HG03354 (cell line): ENCODE measurements around the gene SH3YL1.

Experiments used
- ATAC-seq: cut with Tn5 transposase; IDR thresholded peaks from one replicate; pipeline ENCODE4 v1.9.1; 2021; ENCODE audit warnings: mild to moderate bottlenecking; ENCODE audit not compliant: unreplicated experiment, poor library complexity, severe bottlenecking

SH3YL1 gene

DNA sequence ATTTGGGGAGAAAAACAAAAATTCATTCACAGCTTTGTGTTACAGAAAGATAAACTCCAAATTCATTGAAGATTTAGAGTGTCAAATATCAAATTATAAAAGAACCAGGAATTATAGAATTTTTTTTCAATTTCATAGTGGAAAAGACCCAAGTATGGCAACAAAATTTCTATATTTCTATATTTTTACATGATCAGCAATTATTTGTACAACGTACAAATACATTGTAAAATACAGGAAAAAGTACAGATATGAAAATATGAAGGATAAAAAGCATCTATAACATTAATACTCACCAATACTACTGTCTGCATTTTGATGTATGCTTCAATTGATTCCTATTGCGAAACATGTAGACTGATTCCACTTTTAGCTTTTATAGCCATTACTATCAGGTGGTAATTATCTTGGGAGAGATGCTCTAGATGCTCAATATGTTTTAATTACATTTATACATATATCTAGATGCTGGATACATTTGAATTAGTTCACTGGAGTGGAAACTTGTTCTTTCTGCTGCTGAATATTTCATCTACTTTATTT, 4.0 kb downstream of the SH3YL1 start:
- no peak for ATAC-seq

DNA sequence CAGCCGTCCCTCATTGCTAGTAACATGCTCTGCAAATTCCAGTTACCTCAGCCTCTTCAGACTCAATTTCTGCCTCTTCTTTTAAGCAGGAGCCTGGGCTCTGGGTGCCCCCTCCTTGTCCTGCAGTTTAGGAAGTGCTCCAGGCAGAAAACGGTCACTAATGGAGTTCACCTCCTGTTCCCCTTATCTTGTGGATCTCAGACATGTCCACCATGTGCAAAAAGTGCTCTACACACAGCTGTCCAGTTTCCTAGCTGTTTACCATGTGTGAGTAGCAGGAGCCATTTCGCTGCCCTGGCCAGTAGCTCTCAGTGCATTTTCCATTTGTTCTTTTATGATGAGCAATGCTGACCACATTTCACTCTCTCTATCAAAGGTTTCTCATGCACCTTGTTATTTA, 4.9 kb downstream of the SH3YL1 start:
- no peak for ATAC-seq

DNA sequence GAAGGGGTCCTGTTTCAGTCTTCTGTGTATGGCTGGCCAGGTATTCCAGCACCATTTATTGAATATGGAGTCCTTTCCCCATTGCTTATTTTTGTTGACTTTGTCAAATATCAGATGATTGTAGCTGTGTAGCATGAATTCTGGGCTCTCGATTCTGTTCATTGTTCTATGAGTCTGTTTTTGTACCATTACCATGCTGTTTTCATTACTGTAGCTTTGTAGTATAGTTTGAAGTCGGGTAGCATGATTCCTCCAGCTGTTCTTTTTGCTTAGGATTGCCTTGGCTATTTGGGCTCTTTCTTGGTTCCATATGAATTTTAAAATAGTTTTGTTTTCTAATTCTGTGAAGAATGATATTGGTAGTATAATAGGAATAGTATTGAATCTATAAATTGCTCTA, 6.0 kb downstream of the SH3YL1 start:
- no peak for ATAC-seq

DNA sequence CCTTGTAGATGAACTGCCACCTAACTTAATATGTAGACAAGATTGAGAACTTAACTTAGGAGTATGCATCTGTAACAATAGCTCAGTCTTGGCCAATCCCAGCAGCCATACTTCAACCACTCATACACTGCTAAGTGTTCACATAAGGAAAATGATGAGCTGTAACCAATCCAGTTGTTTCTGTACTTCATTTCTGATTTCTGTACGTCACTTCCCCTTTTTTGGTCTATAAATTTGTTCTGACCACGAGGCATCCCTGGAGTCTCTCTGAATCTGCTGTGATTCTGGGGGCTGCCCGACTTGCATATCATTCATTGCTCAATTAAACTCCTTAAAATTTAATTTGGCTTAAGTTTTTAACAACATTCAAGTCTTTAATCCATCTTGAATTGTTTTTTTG, 6.4 kb downstream of the SH3YL1 start:
- ATAC-seq = no peak

DNA sequence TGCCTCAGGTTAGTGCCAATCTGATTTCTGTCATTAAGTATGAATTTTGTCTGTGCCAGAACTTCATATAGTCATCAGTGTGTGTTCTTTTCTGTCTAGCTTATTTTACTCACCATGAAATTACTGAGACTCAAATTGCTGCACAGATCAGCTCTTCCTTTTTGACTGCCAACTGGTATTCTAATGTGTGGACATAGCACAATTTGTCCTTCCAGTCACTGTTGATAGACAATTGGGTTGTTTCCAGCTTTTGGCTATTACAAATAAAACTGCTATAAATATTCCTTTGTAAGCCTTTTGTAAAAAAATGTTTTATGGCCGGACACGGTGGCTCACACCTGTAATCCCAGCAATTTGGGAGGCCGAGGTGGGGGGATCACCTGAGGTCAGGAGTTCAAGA, 7.7 kb downstream of the SH3YL1 start:
- ATAC-seq = no peak

DNA sequence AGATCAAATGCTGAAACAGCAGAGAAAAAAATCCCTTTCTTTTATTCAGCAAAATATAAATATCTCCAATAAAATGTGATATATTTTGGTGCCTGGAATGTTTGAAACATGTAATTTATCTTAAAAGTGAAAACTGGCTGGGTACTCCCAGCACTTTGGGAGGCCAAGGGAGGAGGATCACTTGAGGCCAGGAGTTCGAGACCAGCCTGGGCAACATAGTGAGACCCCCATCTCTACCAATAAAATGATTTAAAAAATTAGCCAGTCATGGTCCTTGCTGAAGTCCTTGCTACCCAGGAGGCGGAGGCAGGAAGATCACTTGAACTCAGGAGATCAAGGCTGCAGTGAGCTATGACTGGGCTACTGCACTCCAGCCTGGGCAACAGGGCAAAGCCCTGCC, 8.6 kb downstream of the SH3YL1 start:
- ATAC-seq = no peak

DNA sequence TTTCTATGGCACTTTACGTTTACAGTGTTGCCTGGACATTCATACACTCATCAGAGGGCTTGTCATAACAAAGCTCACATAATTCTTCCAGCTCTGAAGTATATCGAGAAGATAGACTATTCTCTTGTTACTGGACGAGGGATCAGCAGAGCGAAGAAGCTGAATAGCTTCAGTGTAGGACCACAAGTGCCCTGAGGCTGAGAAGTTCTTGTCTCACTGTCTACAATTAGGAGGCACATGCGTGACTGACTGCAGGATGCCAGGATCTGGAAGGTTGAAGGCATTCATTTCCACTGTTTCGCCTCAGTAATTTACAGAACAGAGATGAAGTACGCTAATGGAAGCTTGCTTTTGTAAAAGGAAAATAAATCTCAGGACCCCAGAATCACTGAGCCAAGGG, 9.6 kb downstream of the SH3YL1 start:
- ATAC-seq = no peak

DNA sequence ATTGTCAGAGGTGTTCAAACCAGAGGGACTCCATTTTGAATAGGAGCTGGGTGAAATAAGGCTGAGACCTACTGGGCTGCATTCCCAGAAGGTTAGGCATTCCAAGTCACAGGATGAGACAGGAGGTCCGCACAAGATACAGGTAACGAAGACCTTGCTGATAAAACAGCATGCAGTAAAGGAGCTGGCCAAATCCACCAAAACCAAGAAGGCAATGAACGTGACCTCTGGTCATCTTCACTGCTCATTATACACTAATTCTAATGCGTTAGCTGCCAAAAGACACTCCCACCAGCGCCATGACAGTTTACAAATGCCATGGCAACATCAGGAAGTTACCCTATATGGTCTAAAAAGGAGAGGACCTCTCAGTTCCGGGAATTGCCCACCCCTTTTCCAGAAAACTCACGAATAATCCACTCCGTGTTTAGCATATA, 10.6 kb downstream of the SH3YL1 start:
- no peak for ATAC-seq

DNA sequence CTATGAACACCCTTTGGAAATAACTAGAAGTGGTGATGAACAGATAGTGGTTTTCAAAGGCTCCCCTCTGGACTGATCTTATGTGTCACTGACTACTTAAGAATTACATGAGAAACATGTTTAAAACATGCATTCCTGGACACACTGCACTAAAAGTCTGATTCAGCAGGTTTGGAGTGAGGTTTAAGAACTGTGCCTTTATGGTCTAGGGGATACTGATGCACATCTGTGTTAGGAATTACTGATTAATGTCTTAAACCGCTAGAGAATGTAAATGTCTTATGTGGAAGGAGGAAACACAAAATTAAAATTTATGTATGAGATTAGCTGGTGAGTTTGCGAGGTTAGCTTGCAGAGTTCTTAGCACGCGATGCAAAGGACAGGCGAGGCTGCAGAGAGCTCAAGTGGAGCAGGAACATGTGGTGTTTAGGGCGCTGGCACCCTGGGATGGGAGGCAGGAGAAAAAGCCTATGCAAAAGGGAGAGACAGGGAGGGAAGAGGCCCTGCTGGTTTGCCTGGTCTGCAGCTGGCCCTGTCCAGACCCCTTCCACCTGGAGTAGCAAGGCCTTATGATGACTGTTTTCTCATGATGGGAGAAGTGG, 11.7 kb downstream of the SH3YL1 start:
- ATAC-seq = no peak

DNA sequence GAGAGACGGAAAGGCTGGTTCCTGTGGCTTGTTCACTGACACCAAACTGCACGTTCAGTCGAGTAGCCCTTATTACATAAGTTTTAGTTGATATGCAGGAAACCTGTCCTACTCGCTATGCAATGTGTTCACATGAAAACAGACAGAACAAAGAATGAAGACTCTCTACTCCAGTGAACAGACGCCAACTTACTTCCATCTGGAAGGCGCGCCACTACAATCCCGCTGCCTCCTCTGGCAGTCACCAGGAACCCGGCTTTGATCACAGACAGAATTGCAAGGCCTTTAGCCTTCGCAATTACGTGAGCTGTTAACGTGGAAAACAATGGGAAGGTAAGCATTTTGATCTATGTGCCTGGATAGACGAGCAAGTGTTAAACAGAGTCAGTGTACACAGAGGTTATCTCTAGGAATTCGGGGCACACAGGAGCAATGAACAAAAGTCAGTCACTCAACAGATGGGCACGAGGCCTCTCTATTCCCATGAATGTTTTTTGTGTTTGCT, 14.2 kb downstream of the SH3YL1 start:
- ATAC-seq = no peak

DNA sequence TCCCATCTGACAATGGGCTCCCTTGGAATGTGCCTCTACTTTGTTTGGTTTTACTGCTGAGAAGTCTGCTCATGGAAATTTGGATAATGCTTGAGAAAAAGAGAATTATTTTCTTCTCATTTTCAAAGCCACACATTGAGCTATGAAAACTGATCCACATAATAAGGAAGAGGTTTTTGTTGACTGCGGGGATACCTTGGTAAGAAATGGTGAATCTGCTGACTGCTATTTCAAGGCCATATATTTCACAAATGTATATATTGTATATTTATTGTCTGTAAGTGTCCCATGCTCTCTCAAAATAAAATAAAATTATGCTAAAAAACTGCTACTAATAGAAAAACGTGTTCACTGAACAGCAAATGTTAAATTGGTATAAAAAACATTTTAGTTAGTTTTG, 15.1 kb downstream of the SH3YL1 start:
- ATAC-seq = no peak

DNA sequence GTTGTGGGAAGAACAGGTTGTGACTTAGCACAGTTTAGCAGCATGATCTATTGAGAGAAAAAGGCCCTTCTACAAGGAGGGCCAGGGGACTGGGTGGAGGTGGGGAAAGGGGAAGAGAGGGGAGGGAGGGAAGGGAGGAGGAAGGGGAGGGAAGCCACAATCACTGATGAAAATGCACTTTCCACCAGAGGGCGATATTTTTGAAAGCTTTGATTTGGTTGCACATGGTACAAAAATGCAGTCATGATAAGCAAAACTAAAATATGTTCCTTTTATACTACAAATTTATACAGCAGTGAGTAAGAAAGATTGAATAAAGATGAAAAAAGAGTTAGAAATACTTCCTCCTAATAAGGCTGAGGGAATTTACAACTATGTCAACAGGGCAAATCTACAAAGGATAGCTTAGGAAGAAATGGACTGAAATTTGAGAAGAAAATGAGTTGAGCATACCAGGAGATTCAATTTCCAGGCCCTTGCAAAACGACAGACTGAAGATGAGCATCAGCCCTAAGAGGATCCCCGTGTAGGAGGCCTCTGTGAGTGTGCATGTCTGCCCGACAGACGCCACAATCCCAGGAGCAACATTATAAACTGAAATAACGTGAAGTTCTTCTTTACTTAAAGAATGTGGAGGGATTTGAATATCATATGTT, 17.2 kb downstream of the SH3YL1 start:
- no peak for ATAC-seq

DNA sequence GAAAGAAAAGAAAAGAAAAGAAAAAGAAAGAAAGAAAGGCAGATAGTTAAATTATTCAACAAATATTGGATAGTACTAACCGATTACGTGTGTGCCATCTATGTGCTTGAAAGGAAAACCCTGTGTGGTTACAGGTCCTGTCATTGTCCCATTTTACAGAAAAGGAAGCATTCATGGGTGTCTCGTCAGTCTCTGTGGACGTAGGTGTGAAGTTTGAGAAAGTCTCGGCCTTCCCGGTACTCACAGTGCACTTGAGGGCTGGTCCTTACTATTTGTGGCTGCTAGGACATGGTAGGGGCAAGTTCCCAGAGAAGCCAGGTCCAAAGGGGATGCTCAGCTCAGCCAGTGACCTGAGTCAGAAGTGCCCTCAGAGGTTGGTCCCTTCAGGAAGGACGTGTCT, 19.3 kb downstream of the SH3YL1 start:
- ATAC-seq = no peak

DNA sequence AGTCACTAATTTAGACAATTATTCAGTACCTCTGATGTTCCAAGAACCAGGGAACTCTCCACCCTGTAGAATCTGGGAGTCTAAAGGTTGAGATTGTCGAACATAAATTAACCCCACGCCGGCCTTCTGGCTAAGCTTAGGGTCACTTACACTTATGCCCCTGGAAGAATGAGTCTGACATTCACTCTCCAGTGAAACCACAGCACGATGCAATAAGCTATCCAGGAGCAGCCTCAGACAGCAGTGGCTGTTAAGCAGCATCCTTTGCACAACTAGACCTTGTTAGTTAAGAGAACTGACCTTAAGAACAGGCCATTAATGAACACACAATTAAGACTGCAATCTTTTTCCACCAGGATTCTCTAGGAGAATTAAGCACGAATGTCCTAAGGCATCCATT, 25.0 kb downstream of the SH3YL1 start:
- no peak for ATAC-seq

DNA sequence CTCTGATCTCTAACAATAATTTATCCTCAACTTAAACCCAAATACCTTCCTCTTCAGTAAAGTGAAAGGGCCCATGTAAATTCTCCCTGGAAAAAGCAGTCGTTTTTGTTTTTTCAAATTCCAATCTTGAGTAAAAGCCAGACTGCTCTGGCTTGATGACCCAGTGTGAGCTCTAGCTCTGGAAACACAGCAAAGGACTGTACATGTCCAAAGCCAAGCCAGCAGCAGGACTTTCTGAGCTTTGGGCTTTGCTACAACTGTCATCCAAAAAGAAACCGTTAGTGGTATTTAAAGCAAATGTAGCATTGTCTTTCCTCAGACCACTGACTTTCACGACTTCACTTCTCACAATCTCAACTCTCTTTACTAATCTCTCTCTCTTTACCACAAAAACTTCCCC, 25.4 kb downstream of the SH3YL1 start:
- no peak for ATAC-seq

DNA sequence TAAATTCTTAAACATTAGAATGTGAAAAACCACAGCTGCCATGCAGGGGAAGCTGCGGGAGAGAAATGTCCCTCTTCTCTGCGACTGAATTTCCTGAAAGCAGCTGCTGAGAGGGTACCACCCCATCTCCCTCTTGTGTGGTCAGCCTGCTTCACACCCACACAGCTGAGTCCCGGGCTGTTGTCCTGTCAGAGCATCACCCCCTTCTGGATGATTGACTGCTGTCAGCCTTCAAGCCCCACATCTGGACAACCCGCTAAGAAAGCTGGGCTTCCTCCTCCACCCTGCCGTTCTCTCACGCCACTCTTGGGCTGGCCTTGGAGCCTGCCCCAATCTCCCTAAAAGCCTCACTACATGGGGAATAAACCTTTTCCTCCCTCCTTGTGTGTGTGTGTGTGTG, 26.0 kb downstream of the SH3YL1 start:
- no peak for ATAC-seq

DNA sequence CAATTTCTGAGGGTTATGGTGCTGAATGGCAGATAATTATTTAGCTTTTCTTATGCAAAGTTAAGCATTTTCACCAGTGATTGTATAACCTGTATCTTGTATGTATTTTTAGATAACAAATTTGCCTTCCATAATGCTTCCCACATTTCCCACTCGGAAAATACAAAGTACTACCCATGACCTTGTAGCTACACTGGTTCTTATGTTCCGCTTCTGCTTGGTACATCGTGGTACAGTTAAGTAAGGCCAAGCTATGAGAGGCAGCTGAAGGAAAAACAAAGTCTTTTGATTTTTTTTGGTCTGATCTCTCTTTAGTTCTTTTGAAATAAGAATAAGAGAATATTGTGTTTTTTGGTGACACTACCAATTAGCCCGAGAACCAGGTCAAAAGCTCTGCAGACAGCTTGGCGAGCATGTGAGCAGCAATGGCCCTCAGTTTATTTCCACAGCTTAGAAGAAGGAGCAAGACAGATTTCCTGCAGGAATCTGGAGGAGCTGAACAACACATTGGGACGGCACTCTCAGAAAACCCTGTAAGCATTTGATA, 26.8 kb downstream of the SH3YL1 start:
- ATAC-seq = no peak

DNA sequence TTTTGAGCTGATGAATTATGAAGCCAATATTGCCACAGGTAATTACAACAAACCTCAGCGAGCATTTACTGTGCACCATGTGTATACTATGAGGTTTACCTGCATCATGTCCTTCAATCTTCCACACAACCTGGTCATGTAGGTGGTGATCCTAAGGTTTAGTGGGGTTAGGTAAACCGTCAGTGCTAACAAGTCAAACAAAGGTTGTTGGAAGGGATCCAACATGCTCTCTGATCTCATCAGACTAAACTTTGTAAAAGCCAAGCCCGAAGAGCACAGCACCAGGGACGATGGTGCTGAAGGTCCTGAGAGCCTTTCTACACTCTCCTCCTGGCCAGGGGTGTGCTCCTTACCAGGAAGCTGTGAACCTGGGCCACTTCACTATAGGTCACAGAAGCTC, 29.4 kb downstream of the SH3YL1 start:
- ATAC-seq = no peak

DNA sequence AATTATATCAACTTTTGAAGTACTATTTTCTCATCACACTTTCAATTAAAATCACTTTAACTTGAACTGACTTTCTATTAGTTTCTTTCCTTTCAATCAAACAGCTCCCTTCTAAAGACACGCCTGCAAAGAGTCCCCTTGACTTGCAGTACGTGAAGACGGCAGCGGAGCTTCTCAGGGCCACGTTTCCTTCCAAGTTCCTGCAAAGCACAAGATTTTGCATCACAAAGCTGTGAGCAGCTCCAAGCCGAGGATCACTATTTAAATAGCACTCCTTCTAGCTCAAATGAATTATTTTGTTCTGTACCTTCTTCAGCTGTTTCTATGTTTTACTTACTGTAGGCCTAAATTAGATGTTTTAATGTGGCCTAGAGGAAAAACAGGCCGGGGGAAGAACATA, 30.8 kb downstream of the SH3YL1 start:
- no peak for ATAC-seq

DNA sequence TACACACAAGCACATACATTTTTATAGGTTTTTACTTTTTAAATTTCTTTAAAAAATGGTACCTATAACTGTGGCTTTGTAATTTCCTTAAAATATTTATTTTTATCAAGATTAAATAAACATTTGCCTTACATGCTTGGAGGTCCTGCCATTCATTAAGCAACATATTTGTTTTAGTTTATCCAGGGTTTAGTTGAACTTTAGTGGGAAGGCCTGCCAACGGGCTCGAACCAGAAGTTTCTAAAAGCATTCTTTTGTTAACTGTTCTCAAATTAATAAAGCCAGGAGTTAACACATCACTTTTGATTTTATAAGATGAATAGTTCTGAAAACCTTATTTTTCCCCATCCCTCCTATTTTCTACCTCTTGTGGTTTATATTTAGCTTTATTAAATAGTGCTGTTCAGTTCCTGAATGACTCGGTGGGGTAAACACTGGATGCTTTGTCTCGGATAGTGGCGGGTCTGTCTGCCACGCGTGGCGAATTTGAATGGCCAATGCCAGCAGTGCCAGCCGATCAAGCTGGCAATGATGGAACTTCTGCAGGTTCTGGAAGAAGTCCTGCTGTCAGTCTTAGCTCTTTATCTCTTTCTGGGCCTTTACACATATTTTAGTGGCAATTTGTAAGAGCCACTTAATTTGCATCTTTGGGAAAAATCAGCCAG, 32.2 kb downstream of the SH3YL1 start:
- ATAC-seq = no peak
